ENCODE measurements around the gene NUP210L. TPM values are rescaled to one million over a fixed set of nuclear protein-coding genes. Genes with fewer than 3 reads are reported as not detected.
A peak's percentile ranks its signal among the peaks of the same experiment; 100 is the strongest.

NUP210L gene
- total and polyA plus RNA-seq, 2 of the 13 experiments (the other 11 are each of a cell fraction or from before 2014, with no cell fraction given) = not detected

GRCh38 chr1:153953859-153954365 lies 201.0 kb downstream of the NUP210L start (continued):
- TF ChIP-seq ARID4A (CRISPR knock-in tag; IDR thresholded peaks at IDR 0.05; ENCODE audit: borderline replicate concordance) (peak; percentile 73), TEAD3 (CRISPR knock-in tag; optimal IDR thresholded peaks at IDR 0.05; ENCODE audit: borderline replicate concordance) (peak; percentile 74), HNRNPLL (IDR thresholded peaks at IDR 0.05; ENCODE audit: low read depth, low read length, poor library complexity, severe bottlenecking) (no peak), PCBP1 (IDR thresholded peaks at IDR 0.05; ENCODE audit: borderline replicate concordance, low read depth, low read length) (no peak), NFYB (CRISPR knock-in tag; IDR thresholded peaks at IDR 0.05) (peak; percentile 71), ZNF605 (CRISPR knock-in tag; IDR thresholded peaks at IDR 0.05) (0 out of 2 replicates have a peak, but pooled peaks have one; percentile 51), RBM39 (IDR thresholded peaks at IDR 0.05; ENCODE audit: low read depth, low read length, poor library complexity, severe bottlenecking) (no peak), ZNF616 (CRISPR knock-in tag; IDR thresholded peaks at IDR 0.05; ENCODE audit: low read depth) (no peak), ZBTB34 (CRISPR knock-in tag; IDR thresholded peaks at IDR 0.05) (no peak), POGZ (CRISPR knock-in tag; IDR thresholded peaks at IDR 0.05) (peak; percentile 46; the same call in 1 of the 2 replicates), POGK (CRISPR knock-in tag; conservative IDR thresholded peaks at IDR 0.05) (no peak), ZNF354B (CRISPR knock-in tag; IDR thresholded peaks at IDR 0.05) (no peak), ZBTB37 (CRISPR knock-in tag; IDR thresholded peaks at IDR 0.05) (no peak), MAFK (conservative IDR thresholded peaks at IDR 0.05 in 1 of 2, IDR thresholded peaks at IDR 0.05 in 1 of 2; ENCODE audit: low read length in 2 of 2) (no peak), ATF2 (CRISPR knock-in tag; IDR thresholded peaks at IDR 0.05) (peak; percentile 49; the same call in 1 of the 2 replicates), DDIT3 (CRISPR knock-in tag; IDR thresholded peaks at IDR 0.05) (no peak)

Measured in HepG2 (cell line).